Activated B cell treated with CpG ODN at 0.5 μM for 24 hours (primary cell): ENCODE results near the gene ANKMY1. TPM values are rescaled to one million over a fixed set of nuclear protein-coding genes. Genes with fewer than 3 reads are reported as not detected.

ENCODE experiments used
- ATAC-seq: fragments of 200-7000 bp; cut with Tn5 transposase; one replicate; pipeline ENCODE4 v1.10.0; 2021; ENCODE audit warnings: low read depth, mild to moderate bottlenecking, moderate library complexity
- CTCF ChIA-PET: fragments of 350-600 bp; sonication (Branson Sonifier 250); formaldehyde crosslinking; loops from one replicate; lab custom pipeline; 2021; ENCODE audit warnings: antibody characterized with exemption; lab: Charles Lee
- POLR2A ChIA-PET: fragments of 350-600 bp; sonication (Branson Sonifier 250); formaldehyde crosslinking; loops from one replicate; lab custom pipeline; 2021; ENCODE audit warnings: antibody characterized with exemption; lab: Charles Lee
- DNase-seq: peaks from one replicate; pipeline ENCODE4 v3.0.0; 2022
- H3K27ac Mint-ChIP-seq: one replicate; pipeline ENCODE4 v1.8.0; 2020; ENCODE audit warnings: mixed read lengths
- H3K27me3 Mint-ChIP-seq: one replicate; pipeline ENCODE4 v1.8.0; 2021; ENCODE audit warnings: mixed read lengths
- H3K36me3 Mint-ChIP-seq: one replicate; pipeline ENCODE4 v1.8.0; 2021; ENCODE audit warnings: low read depth, mixed read lengths
- H3K4me1 Mint-ChIP-seq: one replicate; pipeline ENCODE4 v1.8.0; 2021; ENCODE audit warnings: mixed read lengths
- H3K4me3 Mint-ChIP-seq: one replicate; pipeline ENCODE4 v1.8.0; 2020; ENCODE audit warnings: mild to moderate bottlenecking, mixed read lengths
- H3K9me3 Mint-ChIP-seq: one replicate; pipeline ENCODE4 v1.8.0; 2020; ENCODE audit warnings: mixed read lengths
- CTCF ChIP-seq: fragments of 200-600 bp; IDR thresholded peaks from one replicate; pipeline ENCODE4 v1.8.0; 2022; ENCODE audit warnings: antibody characterized with exemption, mild to moderate bottlenecking
- intact Hi-C: fragments of 100-400 bp; cut with micrococcal nuclease; formaldehyde crosslinking; loops from one replicate; pipeline ENCODE4 v1.15.1; 2024
- total RNA-seq: library from RNA; stranded (reverse); gene quantifications from 2 replicates; pipeline ENCODE4 v1.2.3, GENCODE V29; 2022

Gene ANKMY1
- total RNA-seq, 1 donor from 2014 or later, result 40.4 TPM

DNA sequence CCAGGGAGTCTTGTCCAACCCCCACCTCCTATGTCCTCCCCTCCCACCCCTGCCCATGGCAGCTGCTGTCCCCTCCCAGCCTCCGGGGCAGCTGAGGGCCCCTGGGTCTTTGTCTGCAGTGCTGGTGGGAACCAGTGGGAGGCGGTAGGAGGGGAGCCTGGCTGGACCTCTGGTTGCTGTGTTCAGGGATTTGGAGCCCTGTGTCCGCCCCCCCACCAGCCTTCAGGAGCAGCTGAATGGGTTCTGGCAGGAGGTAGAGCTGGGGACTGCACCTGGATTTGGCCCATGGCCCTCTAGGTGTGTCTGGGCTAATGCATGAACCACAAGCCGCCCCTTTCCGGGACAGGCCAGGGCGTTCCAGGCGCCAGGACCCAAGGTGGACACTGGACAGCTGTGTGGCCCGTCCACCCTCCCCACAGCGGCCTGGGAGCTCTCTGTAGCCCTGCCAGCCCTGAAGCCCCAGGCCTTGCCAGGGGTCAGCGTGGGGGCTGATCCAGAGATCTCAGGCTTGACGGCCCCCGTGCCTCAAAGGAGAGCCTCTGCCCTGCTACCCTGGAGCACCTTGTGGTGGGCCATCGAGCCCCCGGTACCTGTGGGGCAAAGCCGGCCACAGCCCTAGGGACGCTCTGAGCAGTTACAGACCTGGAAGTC, 96.9 kb downstream of the ANKMY1 start:
- H3K36me3 Mint-ChIP-seq, result no peaks in the 10 kb centered on the region
- H3K4me3 Mint-ChIP-seq, result no peak overlapping the region
- no peak for DNase-seq

GRCh38 chr2:240460253-240460711, 97.5 kb downstream of the ANKMY1 start:
- intact Hi-C loops, result no loop called here
- ChIA-PET CTCF (no interaction called here), POLR2A (no interaction called here)
- Mint-ChIP-seq H3K27ac (no peak overlapping the region), H3K27me3 (peaks cover 8% of the 10 kb centered on the region), H3K36me3 (no peaks in the 10 kb centered on the region), H3K9me3 (no peaks in the 10 kb centered on the region), H3K4me3 (no peak overlapping the region), H3K4me1 (no peaks in the 10 kb centered on the region)
- DNase-seq (no peak), ATAC-seq (no peak)
- TF ChIP-seq CTCF, result no peak

More for the DNA sequence above, 96.9 kb downstream of the ANKMY1 start:
- ChIA-PET CTCF (no interaction called here), POLR2A (no interaction called here)
- no peaks in the 10 kb centered on the region for H3K9me3 Mint-ChIP-seq
- H3K27ac Mint-ChIP-seq, result no peak overlapping the region
- ATAC-seq, result no peak
- peaks cover 6% of the 10 kb centered on the region for H3K27me3 Mint-ChIP-seq
- intact Hi-C loops, result no loop called here
- no peak for TF ChIP-seq CTCF
- H3K4me1 Mint-ChIP-seq, result no peaks in the 10 kb centered on the region

DNA sequence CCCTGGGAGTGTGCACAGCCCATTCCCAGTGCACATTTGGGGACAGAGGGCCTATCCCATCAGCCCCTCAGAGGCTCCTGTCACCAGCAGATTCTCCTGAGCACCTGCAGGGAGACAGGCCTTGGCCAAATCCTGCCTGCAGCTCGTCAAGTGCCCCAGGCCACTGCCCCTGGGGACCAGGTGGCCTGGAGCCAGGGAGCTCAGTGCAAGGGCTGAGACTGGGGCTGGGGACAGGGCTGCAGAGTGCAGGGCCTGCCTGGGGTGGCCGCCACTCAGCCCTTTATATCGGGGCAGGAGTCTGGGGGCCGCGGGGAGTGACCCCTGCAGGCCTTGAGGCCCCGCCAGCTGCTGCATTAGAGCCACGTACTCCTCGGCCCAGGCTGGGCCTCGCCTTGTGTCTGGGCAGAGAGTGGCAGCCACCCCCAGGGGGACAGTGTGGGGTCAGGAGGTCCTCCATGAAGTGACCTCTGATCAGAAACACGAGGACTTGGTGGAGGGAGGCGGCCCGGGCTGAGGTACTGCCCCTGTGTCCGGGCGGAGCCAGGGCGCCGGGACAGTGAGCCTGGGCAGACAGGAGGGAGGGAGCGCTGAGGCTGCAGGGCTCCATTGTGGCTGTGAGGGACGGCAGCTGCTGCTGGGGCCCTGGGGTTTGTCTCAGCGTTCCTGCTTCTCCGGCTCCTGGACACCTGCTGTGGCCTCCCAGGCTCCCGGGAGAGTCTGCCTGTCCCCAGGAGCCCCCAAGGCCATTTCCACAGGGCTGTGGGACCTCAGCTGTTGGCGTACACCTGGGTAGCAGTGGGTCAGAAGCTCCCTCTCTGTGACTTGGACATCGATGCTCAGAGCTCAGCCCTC, 98.2 kb downstream of the ANKMY1 start:
- intact Hi-C loops, result no loop called here
- ATAC-seq, result no peak
- ChIA-PET CTCF (no interaction called here), POLR2A (no interaction called here)
- Mint-ChIP-seq H3K9me3 (no peaks in the 10 kb centered on the region), H3K4me1 (peaks cover 4% of the 10 kb centered on the region), H3K27me3 (peaks cover 14% of the 10 kb centered on the region), H3K36me3 (no peaks in the 10 kb centered on the region), H3K27ac (no peak overlapping the region), H3K4me3 (no peak overlapping the region)
- TF ChIP-seq CTCF, result no peak
- DNase-seq, result no peak

- no peak overlapping the region for H3K27ac Mint-ChIP-seq
- H3K36me3 Mint-ChIP-seq, result no peaks in the 10 kb centered on the region
- no peaks in the 10 kb centered on the region for H3K9me3 Mint-ChIP-seq
- no peak for ATAC-seq
- ChIA-PET CTCF (no interaction called here), POLR2A (no interaction called here)
- H3K4me3 Mint-ChIP-seq, result no peak overlapping the region
- intact Hi-C loops, result no loop called here
- peaks cover 20% of the 10 kb centered on the region for H3K27me3 Mint-ChIP-seq
- peaks cover 9% of the 10 kb centered on the region for H3K4me1 Mint-ChIP-seq
- no peak for TF ChIP-seq CTCF
- DNase-seq, result no peak
These were observed 98.8 kb downstream of the ANKMY1 start for GRCh38 chr2:240458900-240459391.
